ENCODE measurements around the gene TAF11L9.
"Not testable (repeated sequence)": the region's sequence is repeated elsewhere in the genome, so short reads cannot be mapped to it uniquely, and the experiment has no call there.

The TAF11L9 gene

GRCh38 chr5:17603880-17604279 is 9.7 kb upstream of the TAF11L9 start, which contains the start of gene TAF11L11:
TAF11L11 (plus strand) TSS chr5:17604183.
- DNase-seq; H3K4me1 ChIP-seq (ENCODE audit: control insufficient read depth, insufficient read depth, low read length, poor library complexity, severe bottlenecking); H3K27ac ChIP-seq (ENCODE audit: insufficient read depth, low read length, poor library complexity, severe bottlenecking); H3K4me3 ChIP-seq (ENCODE audit: insufficient read depth, low read depth, low read length, poor library complexity, severe bottlenecking); H3K27me3 ChIP-seq (replicated peaks; ENCODE audit: control insufficient read depth, insufficient read depth, low read length, poor library complexity, severe bottlenecking); H3K36me3 ChIP-seq (ENCODE audit: control insufficient read depth, insufficient read depth, low read length); H3K9me3 ChIP-seq (ENCODE audit: control insufficient read depth, low read length): not testable (repeated sequence)

GRCh38 chr5:17597728-17598127 is 3.5 kb upstream of the TAF11L9 start, which contains the start of gene TAF11L10:
TAF11L10 (minus strand) TSS chr5:17597828.
- not testable (repeated sequence) for H3K4me3 ChIP-seq (ENCODE audit: insufficient read depth, low read depth, low read length, poor library complexity, severe bottlenecking); H3K36me3 ChIP-seq (ENCODE audit: control insufficient read depth, insufficient read depth, low read length); H3K27me3 ChIP-seq (replicated peaks; ENCODE audit: control insufficient read depth, insufficient read depth, low read length, poor library complexity, severe bottlenecking); H3K27ac ChIP-seq (ENCODE audit: insufficient read depth, low read length, poor library complexity, severe bottlenecking); H3K4me1 ChIP-seq (ENCODE audit: control insufficient read depth, insufficient read depth, low read length, poor library complexity, severe bottlenecking); DNase-seq; H3K9me3 ChIP-seq (ENCODE audit: control insufficient read depth, low read length)

DNA sequence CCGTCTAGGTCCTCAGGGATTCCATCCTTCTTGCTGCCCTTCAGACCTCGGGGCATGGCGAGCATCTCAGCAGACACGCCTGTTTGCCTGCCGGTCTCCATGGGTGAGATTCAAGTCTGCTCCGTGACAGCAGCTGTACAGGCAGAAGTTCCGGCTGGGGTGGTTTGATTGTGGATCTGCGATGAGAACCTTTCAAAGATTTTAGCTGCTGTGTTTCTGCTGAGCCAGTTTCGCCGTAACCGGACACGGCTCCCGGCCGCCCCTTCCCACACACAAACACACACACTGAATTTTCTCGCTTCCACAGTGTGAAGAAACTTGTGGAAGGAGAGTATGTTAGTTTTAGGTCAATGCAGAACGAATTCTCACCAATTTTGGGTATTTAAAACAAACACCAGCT is 3.3 kb downstream of the TAF11L9 start, which contains the start of gene TAF11L8:
TSS of gene TAF11L8 (minus strand) at position 101 of the 400 bp plus-strand sequence.
- not testable (repeated sequence) for H3K4me3 ChIP-seq (ENCODE audit: insufficient read depth, low read depth, low read length, poor library complexity, severe bottlenecking); H3K27ac ChIP-seq (ENCODE audit: insufficient read depth, low read length, poor library complexity, severe bottlenecking); H3K36me3 ChIP-seq (ENCODE audit: control insufficient read depth, insufficient read depth, low read length); DNase-seq; H3K4me1 ChIP-seq (ENCODE audit: control insufficient read depth, insufficient read depth, low read length, poor library complexity, severe bottlenecking); H3K27me3 ChIP-seq (replicated peaks; ENCODE audit: control insufficient read depth, insufficient read depth, low read length, poor library complexity, severe bottlenecking); H3K9me3 ChIP-seq (ENCODE audit: control insufficient read depth, low read length)

DNA sequence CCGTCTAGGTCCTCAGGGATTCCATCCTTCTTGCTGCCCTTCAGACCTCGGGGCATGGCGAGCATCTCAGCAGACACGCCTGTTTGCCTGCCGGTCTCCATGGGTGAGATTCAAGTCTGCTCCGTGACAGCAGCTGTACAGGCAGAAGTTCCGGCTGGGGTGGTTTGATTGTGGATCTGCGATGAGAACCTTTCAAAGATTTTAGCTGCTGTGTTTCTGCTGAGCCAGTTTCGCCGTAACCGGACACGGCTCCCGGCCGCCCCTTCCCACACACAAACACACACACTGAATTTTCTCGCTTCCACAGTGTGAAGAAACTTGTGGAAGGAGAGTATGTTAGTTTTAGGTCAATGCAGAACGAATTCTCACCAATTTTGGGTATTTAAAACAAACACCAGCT is 8.5 kb downstream of the TAF11L9 start, which contains the start of gene TAF11L7:
TSS of gene TAF11L7 (minus strand) at position 101 of the 400 bp plus-strand sequence.
- H3K4me3 ChIP-seq (ENCODE audit: insufficient read depth, low read depth, low read length, poor library complexity, severe bottlenecking); H3K27me3 ChIP-seq (replicated peaks; ENCODE audit: control insufficient read depth, insufficient read depth, low read length, poor library complexity, severe bottlenecking); DNase-seq: not testable (repeated sequence)

More for the DNA sequence above, 8.5 kb downstream of the TAF11L9 start, which contains the start of gene TAF11L7:
- not testable (repeated sequence) for H3K27ac ChIP-seq (ENCODE audit: insufficient read depth, low read length, poor library complexity, severe bottlenecking); H3K9me3 ChIP-seq (ENCODE audit: control insufficient read depth, low read length); H3K36me3 ChIP-seq (ENCODE audit: control insufficient read depth, insufficient read depth, low read length); H3K4me1 ChIP-seq (ENCODE audit: control insufficient read depth, insufficient read depth, low read length, poor library complexity, severe bottlenecking)
